Thoracic aorta endothelial cell (primary cell): ENCODE measurements around the gene LRSAM1. TPM values are rescaled to one million over a fixed set of nuclear protein-coding genes. Genes with fewer than 3 reads are reported as not detected.

Experiments
- small RNA-seq: library from RNA; depleted of rRNA; stranded (forward); fragments of <200 nt; gene quantifications from one replicate; pipeline ENCODE3, GENCODE V24; 2012
- total RNA-seq: library from RNA; depleted of rRNA; stranded (reverse); fragments of >200 nt; gene quantifications from 2 replicates; pipeline ENCODE4 v1.2.3, GENCODE V29; 2012

LRSAM1 gene
- 16.4 and 17.4 TPM in 2 replicates for total RNA-seq

DNA sequence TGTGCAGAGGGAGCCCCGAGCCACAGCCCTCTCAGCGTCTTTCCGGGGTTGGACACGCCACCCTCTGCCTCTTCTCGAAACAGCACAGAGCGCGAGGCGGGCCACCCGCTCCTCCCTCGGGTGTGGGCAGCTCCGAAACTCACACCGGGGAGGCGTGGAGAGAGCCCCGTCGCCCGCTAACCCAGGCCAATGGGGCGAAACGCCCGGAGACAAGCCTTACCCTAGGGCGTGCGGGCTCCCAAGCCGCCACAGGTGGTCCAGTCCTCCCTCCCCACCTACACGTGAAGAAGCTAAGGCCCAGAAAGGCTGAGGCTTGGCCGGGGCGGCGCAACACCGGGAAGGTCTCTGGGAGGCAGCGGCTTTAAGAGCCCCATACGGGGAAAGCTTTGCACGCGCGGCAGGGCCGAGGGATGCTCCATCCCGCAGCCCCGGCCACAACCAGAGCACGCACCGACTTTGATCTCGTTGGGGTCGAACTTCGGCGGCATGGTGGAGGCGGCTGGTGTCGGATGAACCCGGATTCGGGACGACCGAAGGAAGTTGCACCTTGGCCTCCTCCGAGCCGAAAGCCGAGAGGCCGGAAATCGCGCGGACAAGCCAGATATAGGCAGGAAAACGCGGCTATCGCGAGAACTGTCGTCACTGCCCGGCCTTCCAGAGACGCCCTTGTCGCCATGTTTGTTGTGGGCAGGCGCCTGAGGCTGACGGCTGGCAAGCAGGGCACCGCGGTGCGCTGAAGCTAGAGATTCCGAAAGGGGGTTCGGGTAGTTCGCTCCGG is at the start of gene LRSAM1, which contains the start of gene RPL12:
LRSAM1 (plus strand) TSS at position 681 of the 778 bp plus-strand sequence. CDS start 3,018 bp downstream, outside the sequence.
RPL12 (minus strand) TSS at position 577 of the 778 bp plus-strand sequence; CDS start at position 488, 89 bp downstream.

DNA sequence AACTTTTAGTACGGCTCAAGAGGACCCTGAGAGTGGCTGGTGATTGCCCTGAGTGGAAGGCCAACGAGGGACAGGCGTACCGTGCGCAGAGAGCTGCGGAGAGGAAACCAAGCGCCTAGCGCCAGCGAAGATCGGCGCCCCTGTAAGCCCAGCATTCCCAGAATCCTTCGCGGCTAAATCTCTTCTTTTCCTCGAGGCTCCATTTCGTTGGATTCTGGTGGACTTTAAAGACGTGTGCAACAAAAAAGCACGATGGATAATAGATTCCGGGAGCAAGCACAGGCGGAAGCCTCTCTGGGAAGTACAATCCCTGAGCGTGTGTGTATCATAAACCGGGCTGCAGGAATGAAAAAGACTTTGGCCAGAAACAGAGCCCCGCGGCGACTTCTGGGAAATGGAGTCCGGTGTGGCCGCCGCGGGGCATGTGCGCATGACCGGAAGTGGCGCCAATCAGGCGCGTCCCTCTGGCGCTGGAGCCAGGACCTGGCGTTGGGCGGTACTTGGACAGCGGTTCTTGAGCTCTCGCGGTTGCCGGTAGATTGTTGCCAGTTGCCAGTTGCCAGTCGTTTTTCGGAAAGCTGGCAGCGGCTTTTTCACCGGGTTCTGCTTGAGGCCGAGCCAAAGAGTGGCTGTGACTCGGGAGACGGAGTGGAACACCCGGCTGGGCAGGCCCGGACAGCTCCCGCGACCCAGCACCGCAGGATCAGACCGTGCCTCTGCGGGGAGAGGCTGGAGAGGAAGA is 27.2 kb upstream of the LRSAM1 start, which contains the start of gene ZNF79:
ZNF79 (plus strand) TSS at position 449 of the 742 bp plus-strand sequence. CDS start 406 bp downstream, outside the sequence.

Small RNA genes lying within 50 kb of the gene (small RNA-seq; reads per million reads assigned to genes)
- gene RF00019 (not detected), gene SNORA65 (463 reads per million, percentile 99 among the genes with 10 or more reads in this experiment)

Other genes with a start within 250 kb of the LRSAM1 start
- 8.3 and 9.2 TPM in 2 replicates for gene GARNL3, start 186.7 kb upstream of the LRSAM1 start, total RNA-seq
- 5.6 and 7.6 TPM in 2 replicates for gene SLC2A8, start 54.3 kb upstream of the LRSAM1 start, total RNA-seq
- 11.6 and 14.9 TPM in 2 replicates for gene ZNF79, start 27.1 kb upstream of the LRSAM1 start, total RNA-seq
- 1,014 and 1,341 TPM in 2 replicates for gene RPL12, start 104 bp upstream of the LRSAM1 start, total RNA-seq
- gene STXBP1, start 160.8 kb downstream of the LRSAM1 start, total RNA-seq = 29.8 and 42.1 TPM in 2 replicates